Small intestine (tissue), 7 donors: ENCODE measurements around the gene SULT4A1. TPM values are rescaled to one million over a fixed set of nuclear protein-coding genes. Genes with fewer than 3 reads are reported as not detected.

Experiments
- DNase-seq, 2 donors: peaks; one replicate each; pipeline versions ENCODE4 v3.0.0 to v3.0.0-alpha.2; 2013
- FAIRE-seq: peaks from 2 replicates; lab custom pipeline; 2012; peaks lifted over from hg19 to GRCh38; lab: Jason Lieb, UNC
- H3K27ac ChIP-seq, 3 donors: one replicate each; pipeline ENCODE4 v1.5.1; 2013; ENCODE audit warnings: low read length in 2 of 3, mild to moderate bottlenecking in 2 of 3, control low read depth in 1 of 3, inconsistent platforms in 1 of 3, low read depth in 1 of 3, moderate library complexity in 1 of 3
- H3K27me3 ChIP-seq, 3 donors: one replicate each; pipeline ENCODE4 v1.6.1; 2013; ENCODE audit warnings: low read length in 3 of 3, inconsistent platforms in 1 of 3; ENCODE audit not compliant: control insufficient read depth in 3 of 3, insufficient read depth in 3 of 3
- H3K36me3 ChIP-seq, 3 donors: one replicate each; pipeline ENCODE4 v1.6.1; 2013; ENCODE audit warnings: low read length in 3 of 3, inconsistent platforms in 1 of 3, low read depth in 1 of 3, mild to moderate bottlenecking in 1 of 3, moderate library complexity in 1 of 3; ENCODE audit not compliant: control insufficient read depth in 3 of 3, insufficient read depth in 2 of 3
- H3K4me1 ChIP-seq, 3 donors: one replicate each; pipeline ENCODE4 v1.6.1; 2013; ENCODE audit warnings: low read length in 2 of 3, inconsistent platforms in 1 of 3, low read depth in 1 of 3, mild to moderate bottlenecking in 1 of 3, moderate library complexity in 1 of 3; ENCODE audit not compliant: control insufficient read depth in 3 of 3, insufficient read depth in 2 of 3
- H3K4me3 ChIP-seq, 3 donors: one replicate each; pipeline ENCODE4 v1.5.1; 2013; ENCODE audit warnings: low read length in 3 of 3, control low read depth in 1 of 3, inconsistent platforms in 1 of 3, low read depth in 1 of 3, mild to moderate bottlenecking in 1 of 3, moderate library complexity in 1 of 3
- H3K9me3 ChIP-seq, 2 donors: one replicate each; pipeline ENCODE4 v1.6.1; 2013; ENCODE audit warnings: low read depth in 1 of 2, low read length in 1 of 2; ENCODE audit not compliant: control insufficient read depth in 2 of 2, insufficient read depth in 1 of 2
- WGBS, 3 donors: extraction: QIAGEN DNeasy Blood & Tissue Kit; methylation state at CpG; one replicate each; pipeline ENCODE4 v1.1.7; 2013; 5-methylcytosine and 5-hydroxymethylcytosine counted together
- polyA plus RNA-seq, 4 donors: library from polyadenylated mRNA; stranded (reverse) in 3 of 4; unstranded in 1 of 4; fragments of 200-250 nt in 3 of 4; fragments of 120-200 nt in 1 of 4; gene quantifications; one replicate each; pipeline versions ENCODE4 v1.2.1 to v1.2.3, GENCODE V29; 2013
- donor health status: healthy with polysubstance abuse.
- donor health status: control.
- donor health status: control.
- donor health status: Bipolar disorder and iron deficiency.
- donor health status: healthy.

The SULT4A1 gene
- polyA plus RNA-seq, 4 donors = 0.53 to 60.4 (median 17.9) TPM

DNA sequence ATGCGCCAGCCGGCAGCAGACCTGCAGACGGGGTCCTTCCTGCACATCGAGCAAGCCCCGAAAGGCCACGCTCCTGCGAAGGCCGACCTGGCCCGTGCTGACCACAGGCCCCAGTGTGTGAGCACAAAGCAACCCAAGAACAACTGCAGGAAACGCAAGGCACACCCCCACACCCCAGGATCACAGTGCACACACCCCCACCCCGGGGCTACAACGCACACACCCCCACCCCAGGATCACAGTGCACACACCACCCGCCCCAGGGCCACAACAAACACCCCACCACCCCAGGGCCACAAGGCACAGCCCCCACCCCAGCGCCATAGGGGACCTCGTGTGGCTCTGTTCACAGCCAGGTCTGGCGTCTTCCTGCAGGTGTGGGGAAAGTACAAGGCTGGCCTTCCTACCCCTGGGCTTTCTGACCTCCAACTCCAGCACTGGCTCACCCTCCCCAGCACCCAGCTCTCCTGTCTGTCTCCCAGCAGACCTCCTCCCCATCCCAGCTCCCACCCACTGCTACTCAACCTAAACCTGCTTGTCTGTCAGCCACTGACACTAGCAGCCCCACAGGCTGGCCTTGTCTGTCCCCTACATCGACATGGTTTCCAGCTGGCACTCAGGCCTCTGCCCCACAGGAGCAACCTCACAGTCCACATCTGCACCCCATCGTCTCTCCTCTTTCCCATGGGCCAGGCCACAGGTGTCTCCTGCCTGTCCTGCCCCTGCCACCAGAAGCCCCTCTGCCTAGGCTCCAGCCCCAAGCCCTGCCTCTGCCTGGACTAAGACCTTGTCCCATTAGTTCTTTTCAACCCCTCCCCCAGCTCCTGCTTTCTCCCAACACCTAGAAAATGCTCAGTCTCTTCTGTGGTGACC is 29.7 kb downstream of the SULT4A1 start:
- no peaks in the 10 kb centered on the region for H3K9me3 ChIP-seq
- FAIRE-seq (no peak), DNase-seq (no peak)
- no peak overlapping the region for H3K4me3 ChIP-seq
- H3K4me1 ChIP-seq = no peaks in the 10 kb centered on the region
- 80 to 92% (median 87%) methylated on average over 15 to 18 of the region's 18 CpGs for WGBS, 3 donors
- H3K36me3 ChIP-seq = peaks cover 0 to 5% (median 0%) of the 10 kb centered on the region in 3 donors
- H3K27me3 ChIP-seq = no peaks in the 10 kb centered on the region
- H3K27ac ChIP-seq = no peak overlapping the region

DNA sequence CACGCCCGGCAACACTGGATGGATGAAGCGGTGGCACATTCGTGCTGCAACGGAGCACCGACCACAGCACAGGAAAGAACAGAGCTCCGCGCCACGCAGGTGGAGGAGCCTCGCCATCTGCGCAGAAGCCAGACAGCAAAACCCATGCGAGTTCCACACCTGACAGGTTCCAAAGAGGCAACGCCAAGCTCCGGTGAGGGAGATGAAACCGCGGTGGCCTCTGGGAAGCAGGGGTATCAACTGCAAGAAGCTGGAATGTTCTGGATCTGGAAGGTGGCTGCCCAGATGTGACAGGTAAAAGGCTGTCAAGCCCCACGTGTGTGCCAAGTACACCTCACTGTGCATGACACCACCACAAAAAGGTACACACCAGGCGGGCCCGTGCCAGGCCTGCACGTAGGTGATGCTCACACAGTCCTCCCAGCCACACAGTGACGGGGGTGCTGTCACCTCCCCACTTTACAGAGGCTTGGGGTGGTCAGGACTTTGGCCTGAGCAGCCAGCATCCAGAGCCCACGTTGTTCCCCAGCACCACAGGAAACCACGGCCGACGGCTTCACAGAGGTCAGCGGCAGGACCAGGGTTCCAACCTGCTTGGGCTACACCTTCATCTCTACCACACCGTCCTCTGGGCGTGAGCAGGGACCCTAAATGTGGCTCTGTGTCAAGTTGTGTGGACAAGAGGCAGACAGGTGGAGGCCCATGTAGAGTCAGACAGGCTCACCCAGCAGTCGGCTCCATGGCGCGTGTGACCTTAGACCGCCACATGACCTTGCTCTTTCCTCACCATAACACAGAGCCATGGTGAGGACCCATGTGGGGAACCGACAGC is 30.5 kb downstream of the SULT4A1 start:
- H3K4me1 ChIP-seq = no peaks in the 10 kb centered on the region
- no peak overlapping the region for H3K27ac ChIP-seq
- no peak for FAIRE-seq
- H3K4me3 ChIP-seq = no peak overlapping the region
- no peak for DNase-seq
- H3K36me3 ChIP-seq = peaks cover 0 to 5% (median 0%) of the 10 kb centered on the region in 3 donors
- H3K27me3 ChIP-seq = no peaks in the 10 kb centered on the region
- 90 to 91% (median 91%) methylated on average over 33 of the region's 33 CpGs for WGBS, 3 donors
- no peaks in the 10 kb centered on the region for H3K9me3 ChIP-seq

GRCh38 chr22:43830931-43831560 is 31.3 kb downstream of the SULT4A1 start:
- H3K27ac ChIP-seq = no peak overlapping the region
- H3K27me3 ChIP-seq = no peaks in the 10 kb centered on the region
- peaks cover 0 to 5% (median 0%) of the 10 kb centered on the region in 3 donors for H3K36me3 ChIP-seq
- no peak overlapping the region for H3K4me3 ChIP-seq
- peaks cover 0 to 4% (median 0%) of the 10 kb centered on the region in 3 donors for H3K4me1 ChIP-seq
- H3K9me3 ChIP-seq = no peaks in the 10 kb centered on the region
- FAIRE-seq (no peak), DNase-seq (no peak)
- WGBS, 3 donors = 73 to 78% (median 73%) methylated on average over 12 of the region's 12 CpGs

DNA sequence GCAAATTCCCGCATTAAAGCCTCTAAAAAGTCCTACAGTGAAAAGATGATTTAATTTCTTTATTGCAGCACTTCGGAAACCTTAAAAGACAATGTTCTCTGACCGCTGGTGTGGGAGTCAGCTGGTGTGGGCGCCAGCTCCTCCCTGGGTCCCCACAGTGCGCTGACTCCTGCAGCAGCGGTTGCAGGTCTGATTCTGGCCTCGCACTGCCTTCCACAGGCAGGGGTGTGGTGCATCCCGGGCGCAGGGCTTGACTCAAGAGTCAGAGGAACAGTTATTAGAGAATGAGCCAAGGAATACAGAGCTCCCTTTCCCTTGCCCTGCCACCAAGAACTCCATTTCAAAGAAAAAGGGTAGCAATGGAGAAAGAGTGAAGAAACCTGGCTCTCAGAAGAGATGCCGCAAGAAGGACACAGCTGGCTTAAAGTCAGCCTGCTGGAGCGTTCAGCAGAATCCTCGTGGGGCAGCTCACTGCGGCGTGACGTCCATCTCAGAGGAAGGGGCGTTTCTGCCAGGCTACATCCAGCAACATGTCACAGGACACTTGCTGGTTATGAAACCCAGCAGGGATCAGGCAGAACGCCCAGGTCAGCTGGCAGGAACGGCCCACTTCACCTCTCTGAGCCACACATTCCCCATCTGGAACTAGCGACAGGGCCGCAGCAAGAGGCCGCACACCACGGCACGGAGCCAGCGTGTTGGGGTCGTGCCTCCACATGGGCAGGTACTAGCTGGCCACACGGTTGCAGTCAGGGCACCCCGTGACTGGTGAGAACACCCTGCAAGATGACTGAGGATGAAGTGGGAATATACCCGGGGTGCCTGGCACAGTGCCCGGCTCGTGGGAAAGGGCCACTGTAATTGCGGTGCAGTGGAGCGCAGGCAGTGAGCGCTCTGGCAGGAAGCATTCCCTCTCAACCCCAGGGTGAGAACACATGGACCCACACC is 32.1 kb downstream of the SULT4A1 start:
- FAIRE-seq (no peak), DNase-seq (no peak)
- H3K4me1 ChIP-seq = peaks cover 0 to 5% (median 0%) of the 10 kb centered on the region in 3 donors
- peaks cover 0 to 2% (median 0%) of the 10 kb centered on the region in 3 donors for H3K36me3 ChIP-seq
- no peaks in the 10 kb centered on the region for H3K27me3 ChIP-seq
- WGBS, 3 donors = 73 to 80% (median 78%) methylated on average over 33 of the region's 33 CpGs
- no peak overlapping the region for H3K27ac ChIP-seq
- no peaks in the 10 kb centered on the region for H3K9me3 ChIP-seq
- H3K4me3 ChIP-seq = no peak overlapping the region

- no peak overlapping the region for H3K4me3 ChIP-seq
- H3K36me3 ChIP-seq = peaks cover 0 to 2% (median 0%) of the 10 kb centered on the region in 3 donors
- WGBS, 3 donors = 55 to 69% (median 64%) methylated on average over 20 of the region's 20 CpGs
- H3K4me1 ChIP-seq = peaks cover 0 to 5% (median 0%) of the 10 kb centered on the region in 3 donors
- no peak overlapping the region for H3K27ac ChIP-seq
- DNase-seq = no peak
- no peak for FAIRE-seq
- no peaks in the 10 kb centered on the region for H3K9me3 ChIP-seq
- no peaks in the 10 kb centered on the region for H3K27me3 ChIP-seq
Observed at GRCh38 chr22:43828998-43829782, 33.1 kb downstream of the SULT4A1 start.

DNA sequence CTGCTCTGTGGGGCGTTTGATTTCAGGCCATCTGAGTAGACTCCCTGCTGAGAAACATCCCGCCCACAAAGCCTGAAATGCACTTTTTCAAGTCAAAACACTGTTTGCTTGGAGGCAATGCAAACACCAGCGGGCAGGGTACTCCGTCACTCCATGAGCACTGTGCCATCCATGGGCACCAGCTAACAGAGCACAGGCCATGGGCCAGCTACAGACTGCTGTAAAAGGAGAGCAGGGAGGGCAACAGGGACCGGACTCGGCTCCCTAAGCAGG is 33.7 kb downstream of the SULT4A1 start:
- 80 to 83% (median 81%) methylated on average over 6 of the region's 6 CpGs for WGBS, 3 donors
- Histone ChIP-seq H3K36me3 (peaks cover 0 to 2% (median 0%) of the 10 kb centered on the region in 3 donors), H3K4me3 (no peak overlapping the region), H3K9me3 (no peaks in the 10 kb centered on the region), H3K4me1 (peaks cover 0 to 5% (median 0%) of the 10 kb centered on the region in 3 donors), H3K27me3 (no peaks in the 10 kb centered on the region), H3K27ac (no peak overlapping the region)
- FAIRE-seq (no peak), DNase-seq (no peak)

- H3K27me3 ChIP-seq = no peaks in the 10 kb centered on the region
- DNase-seq = no peak
- H3K9me3 ChIP-seq = no peaks in the 10 kb centered on the region
- 82 to 89% (median 85%) methylated on average over 16 of the region's 16 CpGs for WGBS, 3 donors
- H3K36me3 ChIP-seq = peaks cover 0 to 2% (median 0%) of the 10 kb centered on the region in 3 donors
- FAIRE-seq = no peak
- H3K27ac ChIP-seq = no peak overlapping the region
- no peak overlapping the region for H3K4me3 ChIP-seq
- peaks cover 0 to 9% (median 0%) of the 10 kb centered on the region in 3 donors for H3K4me1 ChIP-seq
Observed at GRCh38 chr22:43827926-43828724, 34.2 kb downstream of the SULT4A1 start.
